HG03439 (cell line): ENCODE measurements around the gene MCEMP1.

ENCODE experiments used
- ATAC-seq: cut with Tn5 transposase; IDR thresholded peaks from one replicate; pipeline ENCODE4 v1.9.1; 2021; ENCODE audit warnings: mild to moderate bottlenecking, moderate library complexity; ENCODE audit not compliant: unreplicated experiment

The MCEMP1 gene

DNA sequence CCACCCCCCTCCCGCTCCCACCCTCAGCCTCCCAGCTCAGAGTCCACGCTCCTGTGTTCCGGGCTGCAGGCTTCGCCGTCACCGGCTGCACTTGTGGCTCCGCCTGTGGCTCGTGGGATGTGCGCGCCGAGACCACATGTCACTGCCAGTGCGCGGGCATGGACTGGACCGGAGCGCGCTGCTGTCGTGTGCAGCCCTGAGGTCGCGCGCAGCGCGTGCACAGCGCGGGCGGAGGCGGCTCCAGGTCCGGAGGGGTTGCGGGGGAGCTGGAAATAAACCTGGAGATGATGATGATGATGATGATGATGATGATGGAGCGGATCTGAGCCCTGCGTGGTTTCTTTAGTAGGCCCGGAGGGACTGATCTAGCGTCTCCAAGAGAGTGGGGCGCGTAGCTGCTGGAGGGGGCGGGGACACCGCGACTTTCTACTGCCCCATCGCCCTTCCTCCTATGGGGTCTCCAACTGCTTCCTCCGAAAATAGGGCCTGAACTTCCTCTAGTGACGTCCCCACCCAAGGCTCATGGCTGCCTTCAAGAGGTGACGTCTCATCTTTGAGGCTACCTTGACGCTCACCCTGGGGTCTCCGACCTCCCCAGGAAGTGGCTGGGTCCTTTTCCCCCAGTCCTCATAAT is 6.6 kb upstream of the MCEMP1 start:
- ATAC-seq, result no peak

DNA sequence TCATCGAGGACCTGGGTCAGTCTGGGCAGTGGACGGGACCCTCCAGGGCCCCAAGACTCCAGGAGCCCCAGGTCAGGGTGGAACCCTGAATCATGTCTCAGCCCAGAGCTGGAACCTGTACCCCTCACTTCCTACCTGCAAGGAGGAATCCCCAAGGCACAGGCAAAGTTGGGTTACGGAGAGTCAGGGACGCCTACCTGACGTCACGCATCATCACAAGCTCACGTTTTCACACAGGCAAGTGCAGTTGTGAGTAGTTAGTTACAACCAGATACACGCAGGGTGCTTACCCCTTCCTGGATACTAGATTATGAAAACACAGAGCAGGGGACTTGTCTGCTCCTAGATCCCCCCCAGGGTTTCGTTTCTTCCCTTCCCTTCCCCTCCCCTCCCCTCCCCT is 6.1 kb upstream of the MCEMP1 start:
- no peak for ATAC-seq

DNA sequence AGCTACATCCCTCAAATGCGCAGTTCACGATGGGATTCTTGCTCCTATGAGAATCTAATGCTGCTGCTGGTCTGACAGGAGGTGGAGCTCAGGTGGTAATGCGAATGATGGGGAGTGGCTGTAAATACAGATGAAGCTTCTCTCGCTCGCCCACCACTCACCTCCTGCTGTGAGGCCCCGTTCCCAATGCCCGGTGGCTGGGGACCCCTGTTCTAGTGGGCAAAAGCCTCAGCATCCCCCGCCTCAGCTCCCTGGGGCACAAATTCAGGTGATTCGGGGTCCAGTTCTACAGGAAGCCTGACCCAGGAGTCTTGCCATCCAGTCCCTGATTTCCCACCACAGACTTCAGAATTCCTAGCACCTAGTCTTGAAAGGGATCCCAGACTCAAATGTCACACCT is 4.4 kb upstream of the MCEMP1 start:
- ATAC-seq, result no peak

DNA sequence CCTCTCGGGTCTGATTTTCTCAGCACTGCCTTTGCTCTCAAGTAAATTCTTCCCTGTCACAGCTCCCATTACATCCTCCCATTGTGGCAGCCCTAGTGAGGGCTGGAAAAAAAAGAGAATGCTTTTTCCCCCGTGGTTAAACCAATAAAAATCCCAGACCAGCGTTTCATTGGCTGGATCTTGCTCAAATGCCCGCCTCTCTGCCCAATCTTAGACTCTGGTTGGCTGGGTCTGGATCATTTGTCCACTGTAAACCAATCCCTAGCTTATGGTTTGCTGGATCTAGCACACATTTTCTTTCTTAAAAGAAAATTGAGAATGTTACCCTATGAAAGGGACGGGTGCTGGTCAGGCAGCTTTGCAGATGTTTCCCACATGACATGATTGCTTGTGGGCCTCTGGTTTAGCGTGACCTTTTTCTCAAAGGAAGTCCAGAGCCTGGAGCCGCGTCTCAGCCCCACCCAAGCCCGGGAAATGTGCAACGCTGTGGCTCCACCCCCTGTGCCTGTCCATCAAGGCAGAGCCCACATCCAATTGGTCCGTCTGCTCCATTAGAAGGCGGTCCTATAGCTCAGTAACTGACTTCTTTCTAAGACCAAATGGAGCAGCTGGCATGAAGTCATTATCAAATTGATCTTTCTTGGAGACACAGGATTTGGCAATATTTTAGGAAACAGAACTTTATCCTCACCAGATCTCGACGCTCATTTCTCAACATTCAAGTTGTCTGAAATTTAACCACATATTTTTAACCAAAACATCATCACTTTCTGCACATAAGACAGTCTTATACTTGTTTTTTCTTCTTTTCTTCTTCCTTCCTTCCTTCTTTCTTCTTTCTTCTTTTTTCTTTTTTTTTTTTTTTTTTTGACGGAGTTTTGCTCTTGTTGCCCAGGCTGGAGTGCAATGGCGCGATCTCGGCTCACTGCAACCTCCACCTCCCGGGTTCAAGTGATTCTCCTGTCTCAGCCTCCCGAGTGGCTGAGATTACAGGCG is 2.6 kb upstream of the MCEMP1 start:
- ATAC-seq, result no peak

DNA sequence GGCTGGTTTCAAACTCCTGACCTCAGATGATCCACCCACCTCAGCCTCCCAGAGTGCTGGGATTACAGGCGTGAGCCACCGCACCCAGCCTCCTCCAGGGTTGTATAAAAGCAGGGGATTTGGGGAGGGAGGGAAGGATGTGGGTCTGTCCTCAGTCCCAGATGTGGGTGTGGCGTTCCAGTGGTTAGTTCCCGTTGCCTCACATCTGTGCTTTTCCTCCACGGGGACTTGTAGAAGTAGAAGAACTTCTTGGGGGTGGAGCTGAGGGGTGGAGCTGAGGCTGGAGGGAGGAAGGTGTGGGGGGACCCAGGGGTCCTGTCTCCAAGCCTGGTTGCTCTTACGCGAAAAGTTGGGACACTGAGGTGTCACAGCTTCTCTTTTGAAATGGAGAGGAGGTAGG is 514 bp upstream of the MCEMP1 start:
- ATAC-seq, result no peak

DNA sequence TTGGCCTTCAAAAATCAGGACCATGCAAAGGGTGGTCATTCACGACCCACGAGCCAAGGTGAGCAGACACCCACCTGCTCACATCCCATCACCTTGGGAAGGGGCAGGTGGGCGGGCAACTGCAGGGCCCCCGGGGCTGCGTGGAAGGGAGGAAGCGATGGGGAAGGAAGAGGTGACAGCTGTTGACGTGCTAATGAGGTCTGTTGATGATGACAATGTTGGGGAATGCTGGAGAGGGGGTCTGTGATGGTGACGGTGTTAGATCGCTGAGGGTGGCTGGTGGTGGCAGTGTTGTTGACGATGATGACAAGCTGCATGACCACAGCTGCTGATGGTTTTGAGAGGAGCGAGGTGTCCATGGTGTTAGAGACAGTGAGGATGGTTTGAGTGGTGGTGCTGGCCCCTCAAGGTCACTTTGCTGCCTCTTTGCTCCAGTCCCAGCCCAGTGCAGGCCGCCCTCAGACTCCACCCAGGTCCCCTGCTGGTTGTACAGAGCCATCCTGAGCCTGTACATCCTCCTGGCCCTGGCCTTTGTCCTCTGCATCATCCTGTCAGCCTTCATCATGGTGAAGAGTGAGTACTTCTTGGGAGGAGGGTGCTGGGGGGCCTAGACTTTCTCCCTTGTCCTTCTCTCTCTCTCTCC is 900 bp downstream of the MCEMP1 start:
- ATAC-seq, result no peak

DNA sequence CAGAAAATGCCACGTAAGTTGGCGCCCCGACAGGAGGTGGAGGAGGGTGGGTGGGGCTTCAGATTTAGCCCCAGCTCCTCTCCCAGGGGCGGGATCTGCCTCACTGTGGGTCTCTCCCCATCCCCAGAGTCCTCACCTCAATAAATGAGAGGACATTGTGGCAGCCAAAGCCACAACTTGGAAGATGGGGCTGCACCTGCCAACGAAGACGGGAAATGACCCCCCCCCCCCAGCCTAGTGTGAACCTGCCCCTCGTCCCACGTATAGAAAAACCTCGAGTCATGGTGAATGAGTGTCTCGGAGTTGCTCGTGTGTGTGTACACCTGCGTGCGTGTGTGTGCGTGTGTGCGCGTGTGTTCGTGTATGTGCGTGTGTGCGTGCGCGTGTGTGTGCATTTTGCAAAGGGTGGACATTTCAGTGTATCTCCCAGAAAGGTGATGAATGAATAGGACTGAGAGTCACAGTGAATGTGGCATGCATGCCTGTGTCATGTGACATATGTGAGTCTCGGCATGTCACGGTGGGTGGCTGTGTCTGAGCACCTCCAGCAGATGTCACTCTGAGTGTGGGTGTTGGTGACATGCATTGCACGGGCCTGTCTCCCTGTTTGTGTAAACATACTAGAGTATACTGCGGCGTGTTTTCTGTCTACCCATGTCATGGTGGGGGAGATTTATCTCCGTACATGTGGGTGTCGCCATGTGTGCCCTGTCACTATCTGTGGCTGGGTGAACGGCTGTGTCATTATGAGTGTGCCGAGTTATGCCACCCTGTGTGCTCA is 2.3 kb downstream of the MCEMP1 start:
- no peak for ATAC-seq

DNA sequence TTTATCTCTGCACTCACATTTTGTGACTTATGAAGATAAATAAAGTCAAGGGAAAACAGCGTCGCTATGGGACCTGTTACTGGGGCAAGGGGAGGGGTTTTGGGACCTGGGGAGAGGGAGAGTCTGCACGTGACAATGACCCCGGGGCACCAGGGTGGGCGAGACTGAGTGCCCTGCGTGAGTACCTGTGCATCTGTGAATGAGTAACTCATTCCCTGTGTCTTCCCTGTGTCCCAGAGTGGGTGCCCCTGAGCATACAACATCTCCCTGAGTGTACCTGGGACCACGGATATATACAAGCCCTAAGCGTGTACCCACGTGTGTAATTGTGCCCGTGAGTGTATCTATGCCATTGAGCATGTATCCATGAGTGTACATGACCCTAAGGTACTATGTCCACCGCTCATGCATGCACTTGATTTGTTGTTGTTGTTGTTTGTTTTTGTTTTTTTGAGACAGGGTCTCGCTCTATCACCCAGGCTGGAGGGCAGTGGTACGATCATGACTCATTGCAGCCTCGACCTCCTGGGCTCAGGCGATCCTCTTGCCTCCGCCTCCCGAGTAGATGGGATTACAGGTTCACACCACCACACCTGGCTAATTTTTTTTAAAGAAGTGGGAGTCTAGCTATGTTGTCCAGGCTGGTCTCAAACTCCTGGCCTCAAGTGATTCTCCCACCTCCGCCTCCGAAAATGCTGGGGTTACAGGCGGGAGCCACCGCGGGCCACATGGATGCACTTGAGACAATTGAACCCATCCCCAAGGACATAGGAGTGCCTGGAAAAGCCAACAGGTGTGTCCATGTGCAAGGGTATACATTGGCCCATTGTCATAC is 3.1 kb downstream of the MCEMP1 start:
- ATAC-seq, result no peak

DNA sequence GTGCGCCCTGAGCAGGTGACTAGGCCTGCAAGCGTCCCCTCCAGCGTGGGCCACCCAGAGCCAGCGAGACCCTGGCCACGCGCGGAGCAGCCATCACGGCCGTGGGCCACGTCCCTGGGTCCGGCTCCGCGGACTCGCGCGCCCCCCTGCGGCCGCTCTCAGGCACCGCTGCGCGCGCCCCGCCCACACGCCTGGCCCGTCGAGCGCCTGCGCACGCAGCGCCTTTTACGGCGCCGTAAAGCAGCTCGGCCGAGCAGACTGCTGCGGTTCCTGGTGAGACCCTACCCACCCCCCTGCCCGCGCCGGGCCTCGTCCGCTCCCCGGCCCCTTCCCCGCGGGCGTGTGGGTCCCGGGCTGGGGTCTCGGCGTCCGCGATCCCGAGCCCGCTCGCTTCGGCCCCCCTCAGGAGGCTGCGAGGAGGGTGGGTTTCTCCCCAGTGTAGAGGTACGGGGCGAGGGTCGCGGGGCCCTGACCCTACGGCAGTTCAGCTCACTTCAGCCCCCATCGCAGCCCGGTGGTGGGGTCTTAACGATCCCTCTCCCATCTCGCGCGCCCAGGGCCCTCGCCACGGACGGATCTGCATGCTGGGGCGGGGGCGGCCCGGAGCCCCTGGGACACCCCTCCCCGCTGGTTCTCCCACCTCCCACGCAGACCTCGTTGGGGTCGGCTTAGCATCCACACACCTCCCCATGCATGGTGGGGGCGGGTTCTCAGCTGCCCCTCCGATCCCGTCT is 3.9 kb downstream of the MCEMP1 start, which contains the start of gene TRAPPC5:
TSS of gene TRAPPC5 (plus strand) at position 228 of the 734 bp plus-strand sequence. CDS start 1,421 bp downstream, outside the sequence.
- peak; percentile 61 for ATAC-seq

DNA sequence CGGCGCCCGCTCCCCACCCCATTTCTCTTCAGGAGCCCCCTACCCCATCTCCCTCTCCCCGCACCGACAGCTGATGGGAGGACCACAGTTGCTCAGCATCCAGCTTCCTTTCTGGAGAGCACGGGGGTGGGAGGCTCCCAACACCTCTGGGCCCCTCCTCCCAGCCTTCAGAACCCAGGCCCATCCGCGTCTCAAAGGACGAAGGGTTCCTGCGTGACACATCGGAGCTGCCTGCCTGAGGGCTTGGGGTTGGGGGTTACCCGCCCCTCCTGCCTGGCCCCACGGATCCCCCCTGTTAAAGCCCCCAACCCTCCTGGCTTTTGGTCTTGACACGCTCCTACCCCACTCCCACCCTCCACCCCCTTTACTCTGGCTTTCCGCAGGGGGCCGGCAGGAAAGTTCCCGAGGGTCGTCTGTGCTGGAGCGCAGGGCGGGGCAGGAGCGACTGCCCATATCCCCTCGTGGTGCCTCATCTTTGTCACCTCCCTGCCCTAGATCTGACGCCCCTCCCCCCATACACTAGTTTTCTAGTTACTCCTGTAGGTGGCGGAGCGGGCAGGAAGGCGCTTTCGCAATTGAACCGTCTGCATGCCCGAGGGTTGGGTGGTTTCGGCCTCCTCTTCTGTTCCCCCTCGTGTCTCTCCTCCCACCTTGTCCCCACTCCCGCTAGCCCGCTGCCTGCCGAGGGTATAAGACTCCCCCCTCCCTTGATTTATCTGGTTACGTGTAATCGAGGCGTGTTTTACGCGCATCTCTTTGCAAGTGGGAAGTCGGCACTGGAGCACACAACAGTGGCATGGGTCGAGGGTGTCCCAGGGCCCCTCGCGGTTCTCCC is 4.7 kb downstream of the MCEMP1 start:
- no peak for ATAC-seq

DNA sequence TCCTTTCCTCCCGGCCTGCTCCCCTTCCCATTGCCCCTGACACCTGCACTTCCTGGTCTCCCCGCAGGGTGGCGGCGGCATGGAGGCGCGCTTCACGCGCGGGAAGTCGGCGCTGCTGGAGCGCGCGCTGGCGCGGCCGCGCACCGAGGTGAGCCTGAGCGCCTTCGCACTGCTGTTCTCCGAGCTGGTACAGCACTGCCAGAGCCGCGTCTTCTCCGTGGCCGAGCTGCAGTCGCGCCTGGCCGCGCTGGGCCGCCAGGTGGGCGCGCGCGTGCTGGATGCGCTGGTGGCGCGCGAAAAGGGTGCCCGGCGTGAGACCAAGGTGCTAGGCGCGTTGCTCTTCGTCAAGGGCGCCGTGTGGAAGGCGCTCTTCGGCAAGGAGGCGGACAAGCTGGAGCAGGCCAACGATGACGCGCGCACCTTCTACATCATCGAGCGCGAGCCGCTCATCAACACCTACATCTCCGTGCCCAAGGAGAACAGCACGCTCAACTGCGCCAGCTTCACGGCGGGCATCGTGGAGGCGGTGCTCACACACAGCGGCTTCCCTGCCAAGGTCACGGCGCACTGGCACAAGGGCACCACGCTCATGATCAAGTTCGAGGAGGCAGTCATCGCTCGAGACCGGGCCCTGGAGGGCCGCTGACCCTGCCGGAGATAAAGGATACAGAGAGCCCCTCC is 5.4 kb downstream of the MCEMP1 start:
- ATAC-seq, result no peak

DNA sequence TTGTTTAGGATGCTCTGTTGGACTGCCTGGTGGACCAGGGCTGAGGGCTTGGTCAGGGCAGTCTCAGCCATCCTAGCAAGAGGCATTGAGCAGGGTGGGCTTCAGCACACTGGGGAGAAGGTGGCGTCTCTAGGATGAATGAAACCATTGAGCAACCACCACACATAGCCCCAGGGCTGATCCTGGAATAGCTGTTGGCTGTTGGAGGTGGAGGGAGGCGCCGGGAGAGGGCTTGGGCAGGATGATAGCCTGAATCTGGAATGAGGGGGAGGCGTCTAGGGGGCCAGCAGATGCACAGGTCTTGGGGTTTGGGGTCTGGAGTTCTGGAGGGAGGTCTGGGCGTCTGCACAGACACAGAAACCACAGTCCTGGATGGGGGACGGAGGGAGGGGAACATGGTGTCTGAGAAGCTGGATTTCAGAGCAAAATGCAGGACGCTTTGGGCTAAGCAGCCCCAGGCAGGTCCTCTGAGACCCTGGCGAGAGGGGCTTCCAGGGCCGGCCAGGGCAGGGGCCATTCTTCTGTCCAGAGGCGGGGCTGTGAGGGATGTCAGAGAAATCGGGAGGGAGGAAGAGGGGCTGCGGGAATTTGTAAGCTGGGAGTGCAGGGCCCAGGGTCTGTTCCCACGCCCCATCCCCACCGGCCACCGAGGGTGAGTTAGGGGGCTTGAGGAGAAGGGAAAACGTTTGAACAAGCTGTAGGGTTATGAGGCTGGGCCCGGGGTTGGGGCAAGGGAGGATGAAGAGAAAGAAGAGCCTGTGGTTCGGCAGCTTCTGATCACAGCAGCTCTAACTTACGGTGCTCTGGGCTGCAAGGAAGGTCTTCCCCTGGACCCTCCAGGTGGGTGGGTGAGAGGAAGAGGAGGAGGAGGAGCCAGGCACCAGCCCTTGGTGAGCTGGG is 8.9 kb downstream of the MCEMP1 start:
- ATAC-seq, result no peak

DNA sequence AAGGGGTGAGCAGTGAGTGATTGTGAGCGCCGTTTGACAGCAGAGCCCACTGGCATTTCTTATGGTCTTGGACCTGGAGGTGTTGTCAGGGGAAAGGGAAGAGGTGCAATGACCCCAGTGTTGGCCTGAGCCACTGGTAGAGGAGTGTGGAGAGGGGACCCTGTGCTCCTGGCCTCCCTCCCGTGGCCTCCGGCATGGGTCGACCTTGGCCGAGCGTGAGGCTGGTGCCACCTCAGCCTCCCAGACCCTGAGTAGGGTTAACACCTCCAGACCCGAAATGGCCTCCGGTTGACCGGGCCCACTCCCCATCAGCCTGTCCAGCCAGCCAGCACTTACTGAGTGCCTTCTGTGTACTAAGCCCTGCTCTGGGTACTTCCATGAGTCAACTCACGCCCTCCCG is 10.3 kb downstream of the MCEMP1 start:
- no peak for ATAC-seq

DNA sequence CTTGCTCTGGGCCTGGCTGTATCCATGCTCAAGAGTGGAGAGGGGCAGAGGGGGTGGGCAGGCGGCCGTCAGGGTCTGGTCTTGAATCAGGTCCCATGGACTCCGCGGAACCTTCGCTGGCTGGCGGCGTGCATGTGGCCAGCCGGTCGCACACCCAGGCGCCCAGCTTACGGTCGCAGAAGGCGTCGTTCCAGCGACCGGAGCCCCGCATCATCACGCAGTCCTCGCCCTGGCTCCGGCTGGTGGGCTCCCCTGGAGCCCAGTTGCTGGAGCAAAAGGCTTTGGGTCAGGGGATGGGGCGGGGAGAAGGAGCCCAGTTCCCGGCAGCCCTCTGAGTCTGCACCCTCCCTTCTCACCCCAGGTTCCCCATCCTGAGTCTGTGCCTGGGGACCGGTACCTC is 12.3 kb downstream of the MCEMP1 start:
- ATAC-seq, result no peak

DNA sequence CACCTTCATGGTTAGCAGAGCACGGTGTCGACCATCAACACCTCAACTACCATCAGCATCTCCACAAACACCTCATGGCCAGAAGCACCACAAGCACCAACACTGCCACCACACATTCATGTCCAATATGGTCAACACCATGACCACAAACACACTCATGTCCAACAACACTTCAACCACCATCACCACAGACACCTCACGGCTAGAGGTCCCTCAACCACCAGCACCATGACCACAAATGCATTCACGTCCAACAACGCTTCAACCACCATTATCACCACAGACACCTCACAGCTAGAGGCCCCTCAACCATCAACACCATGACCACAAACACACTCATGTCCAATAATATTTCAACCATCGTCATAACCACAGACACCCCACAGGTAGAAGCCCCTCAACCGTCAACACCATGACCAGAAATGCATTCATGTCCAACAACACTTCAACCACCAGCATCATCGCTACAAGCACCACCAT is 13.9 kb downstream of the MCEMP1 start:
- no peak for ATAC-seq

DNA sequence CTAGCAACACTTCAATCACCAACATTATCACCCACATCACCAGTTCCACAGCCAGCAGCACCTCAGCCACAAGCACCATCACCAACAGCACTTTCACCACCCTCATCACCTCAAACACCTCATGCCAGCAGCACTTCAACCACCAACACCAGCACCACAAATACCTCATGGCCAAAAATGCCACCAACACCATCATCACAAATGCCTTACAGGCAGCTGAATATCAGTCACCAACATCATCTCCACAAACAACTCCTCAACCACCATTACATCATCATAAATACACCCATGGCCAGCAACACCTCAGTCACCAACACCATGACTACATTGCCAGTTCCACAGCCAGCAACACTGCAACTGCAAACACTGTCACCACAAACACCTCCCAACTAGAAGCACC is 14.6 kb downstream of the MCEMP1 start:
- ATAC-seq, result no peak
